Liver (tissue), 9 donors: ENCODE results near the gene MAGEF1. TPM values are rescaled to one million over a fixed set of nuclear protein-coding genes. Genes with fewer than 3 reads are reported as not detected.

ENCODE experiments used
- DNase-seq: peaks from one replicate; pipeline ENCODE4 v3.0.0-alpha.2; 2017; ENCODE audit warnings: low spot score
- H3K27ac ChIP-seq, 2 donors: one replicate each; pipeline ENCODE4 v1.7.0; 2013; ENCODE audit warnings: inconsistent platforms in 2 of 2, low read length in 2 of 2, control low read depth in 1 of 2, low read depth in 1 of 2, mild to moderate bottlenecking in 1 of 2
- H3K27me3 ChIP-seq, 4 donors: one replicate each; pipeline versions ENCODE4 v1.6.1 to v1.7.0; 2013; ENCODE audit warnings: low read length in 3 of 4, inconsistent platforms in 1 of 4, mild to moderate bottlenecking in 1 of 4, moderate library complexity in 1 of 4; ENCODE audit not compliant: control insufficient read depth in 4 of 4, insufficient read depth in 4 of 4
- H3K36me3 ChIP-seq, 4 donors: one replicate each; pipeline versions ENCODE4 v1.6.1 to v1.7.0; 2013; ENCODE audit warnings: low read length in 3 of 4, mild to moderate bottlenecking in 3 of 4, low read depth in 1 of 4, moderate library complexity in 1 of 4; ENCODE audit not compliant: control insufficient read depth in 4 of 4, insufficient read depth in 3 of 4
- H3K4me1 ChIP-seq, 4 donors: one replicate each; pipeline versions ENCODE4 v1.6.1 to v1.7.0; 2013; ENCODE audit warnings: low read length in 3 of 4, mild to moderate bottlenecking in 3 of 4, moderate library complexity in 1 of 4; ENCODE audit not compliant: control insufficient read depth in 4 of 4, insufficient read depth in 4 of 4
- H3K4me3 ChIP-seq, 3 donors: one replicate each; pipeline versions ENCODE4 v1.6.1 to v1.7.0; 2013; ENCODE audit warnings: low read length in 3 of 3, control low read depth in 1 of 3, low read depth in 1 of 3, mild to moderate bottlenecking in 1 of 3
- H3K9ac ChIP-seq, 2 donors: one replicate each; pipeline ENCODE4 v1.7.0; 2013; ENCODE audit warnings: low read length in 2 of 2, mild to moderate bottlenecking in 2 of 2, moderate library complexity in 2 of 2, control low read depth in 1 of 2, low read depth in 1 of 2
- H3K9me3 ChIP-seq, 4 donors: one replicate each; pipeline versions ENCODE4 v1.6.1 to v1.7.0; 2013; ENCODE audit warnings: low read length in 3 of 4; ENCODE audit not compliant: control insufficient read depth in 4 of 4
- ATF3 ChIP-seq: IDR thresholded peaks from 2 replicates; pipeline ENCODE4 v1.6.1; 2016; ENCODE audit warnings: antibody characterized with exemption
- CTCF ChIP-seq: fragments of 150-350 bp; IDR thresholded peaks from 2 replicates; pipeline ENCODE4 v1.5.1; 2017; ENCODE audit warnings: improper control_type of control experiment, low read depth, low read length; ENCODE audit not compliant: missing input control
- EGR1 ChIP-seq, 2 donors: IDR thresholded peaks; 2 replicates each; pipeline ENCODE4 v1.6.1; 2016 to 2018; ENCODE audit warnings: antibody characterized with exemption in 2 of 2, low read depth in 2 of 2
- FOXA1 ChIP-seq: IDR thresholded peaks from 2 replicates; pipeline ENCODE4 v1.6.1; 2016; ENCODE audit warnings: antibody characterized with exemption
- FOXA2 ChIP-seq: IDR thresholded peaks from 2 replicates; pipeline ENCODE4 v1.6.1; 2016; ENCODE audit warnings: antibody characterized with exemption
- GABPA ChIP-seq, 2 donors: IDR thresholded peaks in 1 of 2; conservative IDR thresholded peaks in 1 of 2; 2 replicates each; pipeline ENCODE4 v1.6.1; 2016; ENCODE audit warnings: antibody characterized with exemption in 2 of 2, mild to moderate bottlenecking in 1 of 2, moderate library complexity in 1 of 2
- HNF4A ChIP-seq, 2 donors: conservative IDR thresholded peaks; 2 replicates each; pipeline ENCODE4 v1.6.1; 2016; ENCODE audit warnings: antibody characterized with exemption in 2 of 2, mild to moderate bottlenecking in 2 of 2
- HNF4G ChIP-seq: IDR thresholded peaks from 2 replicates; pipeline ENCODE4 v1.6.1; 2016; ENCODE audit warnings: antibody characterized with exemption
- JUND ChIP-seq, 2 donors: IDR thresholded peaks; 2 replicates each; pipeline ENCODE4 v1.6.1; 2016; ENCODE audit warnings: antibody characterized with exemption in 2 of 2
- MAX ChIP-seq: IDR thresholded peaks from 2 replicates; pipeline ENCODE4 v1.6.1; 2016; ENCODE audit warnings: antibody characterized with exemption
- NR2F2 ChIP-seq: IDR thresholded peaks from 2 replicates; pipeline ENCODE4 v1.6.1; 2016; ENCODE audit warnings: antibody characterized with exemption
- RAD21 ChIP-seq, 2 donors: IDR thresholded peaks; 2 replicates each; pipeline ENCODE4 v1.6.1; 2016; ENCODE audit warnings: antibody characterized with exemption in 2 of 2, mild to moderate bottlenecking in 2 of 2
- REST ChIP-seq: IDR thresholded peaks from 2 replicates; pipeline ENCODE4 v1.6.1; 2016; ENCODE audit warnings: antibody characterized with exemption, mild to moderate bottlenecking
- RXRA ChIP-seq, 2 donors: IDR thresholded peaks; 2 replicates each; pipeline ENCODE4 v1.6.1; 2017 to 2018; ENCODE audit warnings: antibody characterized with exemption in 2 of 2, mild to moderate bottlenecking in 1 of 2
- SP1 ChIP-seq: IDR thresholded peaks from 2 replicates; pipeline ENCODE4 v1.6.1; 2018; ENCODE audit warnings: antibody characterized with exemption, mild to moderate bottlenecking
- TAF1 ChIP-seq: conservative IDR thresholded peaks from 2 replicates; pipeline ENCODE4 v1.6.1; 2016; ENCODE audit warnings: antibody characterized with exemption, mild to moderate bottlenecking
- YY1 ChIP-seq: IDR thresholded peaks from 2 replicates; pipeline ENCODE4 v1.6.1; 2016; ENCODE audit warnings: antibody characterized with exemption, mild to moderate bottlenecking
- ZBTB33 ChIP-seq: IDR thresholded peaks from 2 replicates; pipeline ENCODE4 v1.6.1; 2016; ENCODE audit warnings: antibody characterized with exemption
- WGBS: extraction: QIAGEN DNeasy Blood & Tissue Kit; methylation state at CpG from one replicate; pipeline ENCODE4 v1.1.7; 2013; 5-methylcytosine and 5-hydroxymethylcytosine counted together
- polyA plus RNA-seq, 2 donors: library from polyadenylated mRNA; stranded (reverse) in 1 of 2; unstranded in 1 of 2; fragments of 200-250 nt in 1 of 2; fragments of >200 nt in 1 of 2; fragmentation: Nextera tagmentation in 1 of 2; extraction: Ambion mirVana in 1 of 2; gene quantifications; one replicate each; pipeline versions ENCODE4 v1.2.1 to v1.2.3, GENCODE V29; 2013 to 2015
- total RNA-seq, 2 donors: library from RNA; depleted of rRNA; stranded (reverse); fragments of >200 nt; gene quantifications; one replicate each; pipeline ENCODE4 v1.2.3, GENCODE V29; 2014
- donor health status: healthy.
- donor health status: healthy.
- donor health status: healthy.
- donor health status: healthy.
- donor health status: healthy.

The MAGEF1 gene
- total and polyA plus RNA-seq, 4 donors = 12.9 to 15.5 (median 14.3) TPM

- TF ChIP-seq REST (no peak), HNF4A (conservative IDR thresholded peaks at IDR 0.05) (no peak), FOXA2 (no peak), YY1 (no peak), EGR1 (IDR thresholded peaks at IDR 0.05; ENCODE audit: low read depth in 2 of 2) (no peak), SP1 (no peak), NR2F2 (no peak), TAF1 (no peak)
These were observed 1.7 kb upstream of the MAGEF1 start (continued) for GRCh38 chr3:184713521-184713920.

- no peaks in the 10 kb centered on the region for H3K27me3 ChIP-seq
- H3K4me1 ChIP-seq = peaks cover 3 to 16% (median 14%) of the 10 kb centered on the region in 4 donors
- TF ChIP-seq GABPA (IDR thresholded peaks at IDR 0.05 in 1 of 2, conservative IDR thresholded peaks at IDR 0.05 in 1 of 2) = no peak
- no peak for TF ChIP-seq MAX
- TF ChIP-seq RXRA (IDR thresholded peaks at IDR 0.05) = no peak
- no peak for TF ChIP-seq FOXA1
- TF ChIP-seq SP1 = no peak
- TF ChIP-seq TAF1 = no peak
- TF ChIP-seq REST = no peak
- no peak for TF ChIP-seq ATF3
- TF ChIP-seq FOXA2 = no peak
- TF ChIP-seq NR2F2 = no peak
- TF ChIP-seq JUND (IDR thresholded peaks at IDR 0.05) = no peak
- no peak for TF ChIP-seq CTCF
- TF ChIP-seq EGR1 (IDR thresholded peaks at IDR 0.05; ENCODE audit: low read depth in 2 of 2) = no peak
- TF ChIP-seq HNF4A (conservative IDR thresholded peaks at IDR 0.05) = no peak
- no peak for TF ChIP-seq HNF4G
- TF ChIP-seq RAD21 (IDR thresholded peaks at IDR 0.05) = no peak
- no peak for TF ChIP-seq ZBTB33
- TF ChIP-seq YY1 = no peak
- DNase-seq = no peak
- H3K27ac ChIP-seq = no peak overlapping the region
- WGBS = 88% methylated on average over 2 of the region's 2 CpGs
- H3K36me3 ChIP-seq = no peaks in the 10 kb centered on the region
- no peaks in the 10 kb centered on the region for H3K9me3 ChIP-seq
- H3K9ac ChIP-seq = no peak overlapping the region
- H3K4me3 ChIP-seq = no peak overlapping the region
These were observed 1.1 kb upstream of the MAGEF1 start for GRCh38 chr3:184713040-184713355.
